GM12878 (cell line): ENCODE data around the gene RPS19BP1. TPM values are rescaled to one million over a fixed set of nuclear protein-coding genes. Genes with fewer than 3 reads are reported as not detected.

Experiments used
- ATAC-seq: fragments of 200-7000 bp; cut with Tn5 transposase; 3 replicates; pipeline ENCODE4 v1.9.1; 2020; ENCODE audit warnings: mild to moderate bottlenecking, moderate library complexity
- BruUV-seq: library from RNA; stranded (reverse); fragments of 400-500 nt; replicated peaks from 2 replicates; lab custom pipeline; 2021; lab: Mats Ljungman, UMichigan
- CTCF ChIA-PET: fragments of 300-600 bp; sonication (Branson Sonifier 250); formaldehyde crosslinking; extraction: SDS; loops from one replicate; lab custom pipeline; 2021; ENCODE audit warnings: inconsistent platforms; lab: Yijun Ruan, JAX
- POLR2A ChIA-PET: fragments of 350-600 bp; formaldehyde crosslinking; extraction: SDS; loops from one replicate; lab custom pipeline; 2021; ENCODE audit warnings: inconsistent platforms; lab: Charles Lee
- RAD21 ChIA-PET: fragments of 300-600 bp; sonication (Branson Sonifier 250); formaldehyde crosslinking; loops from one replicate; lab custom pipeline; 2023; ENCODE audit warnings: antibody characterized with exemption; ENCODE audit not compliant: unreplicated experiment; lab: Charles Lee
- SMC1A ChIA-PET: fragments of 300-600 bp; sonication (Branson Sonifier 250); formaldehyde crosslinking; loops from one replicate; lab custom pipeline; 2023; ENCODE audit not compliant: unreplicated experiment, uncharacterized antibody; lab: Charles Lee
- DNase-seq: peaks from one replicate; pipeline ENCODE4 v3.0.0-alpha.2; 2011; ENCODE audit warnings: low read depth, low spot score
- FAIRE-seq: peaks from 3 replicates; lab custom pipeline; 2011; peaks lifted over from hg19 to GRCh38; lab: Jason Lieb, UNC
- H2AFZ ChIP-seq: 2 replicates; pipeline ENCODE4 v1.6.0; 2011; ENCODE audit warnings: low read depth, low read length, control low read depth; ENCODE audit not compliant: control insufficient read depth
- H3K27ac ChIP-seq: 2 replicates; pipeline ENCODE4 v1.5.1; 2011; ENCODE audit warnings: control low read depth; ENCODE audit not compliant: control insufficient read depth, insufficient read depth
- H3K27me3 ChIP-seq, 2 experiments: replicated peaks in 1 of 2; 2 replicates each; pipeline versions ENCODE4 v1.6.0 to v1.6.1; 2011; ENCODE audit warnings: low read length in 1 of 2; ENCODE audit not compliant: control insufficient read depth in 2 of 2, insufficient read depth in 2 of 2
- H3K36me3 ChIP-seq, 2 experiments: 2 replicates each; pipeline ENCODE4 v1.5.1; 2011; ENCODE audit warnings: low read length in 1 of 2; ENCODE audit not compliant: control insufficient read depth in 2 of 2, insufficient read depth in 2 of 2
- H3K4me1 ChIP-seq: 2 replicates; pipeline ENCODE4 v1.6.1; 2011; ENCODE audit warnings: mild to moderate bottlenecking, low read length, moderate library complexity, mixed read lengths; ENCODE audit not compliant: control insufficient read depth, insufficient read depth
- H3K4me2 ChIP-seq: 2 replicates; pipeline ENCODE4 v1.6.0; 2011; ENCODE audit warnings: control low read depth; ENCODE audit not compliant: control insufficient read depth, insufficient read depth
- H3K4me3 ChIP-seq: fragments of 200-600 bp; sonication (generic); 2 replicates; pipeline ENCODE4 v1.5.1; 2016
- H3K79me2 ChIP-seq: 2 replicates; pipeline ENCODE4 v1.6.0; 2011; ENCODE audit warnings: low read length; ENCODE audit not compliant: control insufficient read depth, insufficient read depth
- H3K9ac ChIP-seq: 2 replicates; pipeline ENCODE4 v1.8.0; 2011; ENCODE audit warnings: low read length, control low read depth, mixed read lengths; ENCODE audit not compliant: control insufficient read depth, insufficient read depth
- H3K9me3 ChIP-seq: replicated peaks from 3 replicates; pipeline ENCODE4 v1.5.1; 2011; ENCODE audit warnings: mild to moderate bottlenecking, low read length; ENCODE audit not compliant: control insufficient read depth, insufficient read depth
- H4K20me1 ChIP-seq: 2 replicates; pipeline ENCODE4 v1.6.0; 2011; ENCODE audit not compliant: control insufficient read depth, insufficient read depth
- CHD2 ChIP-seq: IDR thresholded peaks from 2 replicates; pipeline ENCODE4 v1.6.1; 2011; ENCODE audit warnings: low read depth, low read length, improper control_type of control experiment, borderline replicate concordance
- CREB1 ChIP-seq: IDR thresholded peaks from 2 replicates; pipeline ENCODE4 v1.6.1; 2012; ENCODE audit warnings: low read depth, mild to moderate bottlenecking, inconsistent platforms
- EZH2 ChIP-seq: IDR thresholded peaks from 2 replicates; pipeline ENCODE4 v1.6.1; 2012; ENCODE audit warnings: low read depth, mild to moderate bottlenecking, control low read depth, inconsistent platforms, low read length, borderline replicate concordance; ENCODE audit not compliant: control insufficient read depth
- FOXK2 ChIP-seq: fragments of 450-650 bp; IDR thresholded peaks from 2 replicates; pipeline ENCODE4 v1.6.1; 2017; ENCODE audit warnings: mild to moderate bottlenecking, moderate library complexity
- HDAC6 ChIP-seq: fragments of 200-600 bp; sonication (generic); IDR thresholded peaks from one replicate; pipeline ENCODE4 v1.8.0; 2017; ENCODE audit warnings: antibody characterized with exemption; ENCODE audit not compliant: unreplicated experiment
- NFYA ChIP-seq: IDR thresholded peaks from 2 replicates; pipeline ENCODE4 v1.6.1; 2011; ENCODE audit warnings: low read depth, mild to moderate bottlenecking, low read length, improper control_type of control experiment, borderline replicate concordance
- POLR2AphosphoS5 ChIP-seq: IDR thresholded peaks from 2 replicates; pipeline ENCODE4 v1.6.1; 2011; ENCODE audit warnings: mild to moderate bottlenecking, low read length, inconsistent platforms
- RAD21 ChIP-seq: IDR thresholded peaks from 2 replicates; pipeline ENCODE4 v1.6.1; 2011; ENCODE audit warnings: mild to moderate bottlenecking, low read depth, low read length, moderate library complexity; ENCODE audit not compliant: insufficient read depth
- RAD51 ChIP-seq: fragments of 450-650 bp; IDR thresholded peaks from 2 replicates; pipeline ENCODE4 v1.6.1; 2016; ENCODE audit warnings: moderate library complexity, mild to moderate bottlenecking, inconsistent platforms
- RCOR1 ChIP-seq: conservative IDR thresholded peaks from 2 replicates; pipeline ENCODE4 v1.6.1; 2012; ENCODE audit warnings: low read depth, low read length, improper control_type of control experiment
- STAT3 ChIP-seq: IDR thresholded peaks from 2 replicates; pipeline ENCODE4 v1.6.1; 2011; ENCODE audit warnings: low read depth, low read length, improper control_type of control experiment
- TAF1 ChIP-seq: IDR thresholded peaks from 2 replicates; pipeline ENCODE4 v1.6.1; 2011; ENCODE audit warnings: mild to moderate bottlenecking, low read depth, low read length, borderline replicate concordance
- ZNF217 ChIP-seq: fragments of 450-650 bp; IDR thresholded peaks from 2 replicates; pipeline ENCODE4 v1.6.1; 2017; ENCODE audit warnings: antibody characterized with exemption, mild to moderate bottlenecking
- ZNF384 ChIP-seq: IDR thresholded peaks from 2 replicates; pipeline ENCODE4 v1.6.1; 2012; ENCODE audit warnings: low read depth, mild to moderate bottlenecking, low read length, improper control_type of control experiment, borderline replicate concordance
- ZNF622 ChIP-seq: fragments of 450-650 bp; IDR thresholded peaks from 2 replicates; pipeline ENCODE4 v1.6.1; 2017; ENCODE audit warnings: mild to moderate bottlenecking, inconsistent platforms
- WGBS: methylation state at CpG from one replicate; pipeline ENCODE4 v1.1.6; 2016; ENCODE audit warnings: low lambda C conversion rate; ENCODE audit not compliant: insufficient replicate concordance, insufficient coverage; ENCODE audit errors: missing lambda C conversion rate; 5-methylcytosine and 5-hydroxymethylcytosine counted together
- in situ Hi-C: fragments of 300-500 bp; cut with MboI; formaldehyde crosslinking; loops from 9 replicates; pipeline ENCODE4 v1.14.3; 2018; ENCODE audit warnings: mixed read lengths
- intact Hi-C: fragments of 100-400 bp; cut with micrococcal nuclease; formaldehyde crosslinking; loops from one replicate; pipeline ENCODE4 v1.14.2; 2022; ENCODE audit not compliant: unreplicated experiment
- polyA plus RNA-seq, 11 experiments: library from polyadenylated mRNA; depleted of rRNA in 4 of 11; unstranded in 6 of 11; stranded (reverse) in 5 of 11; fragments of >200 nt; fragmentation: Nextera tagmentation in 4 of 11; fragmentation: Illumina TruSeq in 1 of 11; extraction: Ambion mirVana in 4 of 11; extraction: Trizol in 1 of 11; gene quantifications; 1 replicate in 1 of 11; 2 replicates in 10 of 11; pipeline versions ENCODE4 v1.2.1 to v1.2.3, GENCODE V29; 2011 to 2016; ENCODE audit warnings: inconsistent platforms in 2 of 11, missing spikeins in 2 of 11, low read depth in 1 of 11
- total RNA-seq, 4 experiments: library from RNA; depleted of rRNA in 3 of 4; stranded (reverse); fragments of >200 nt in 3 of 4; fragmentation: Illumina TruSeq in 1 of 4; extraction: Trizol in 1 of 4; gene quantifications; 2 replicates each; pipeline versions ENCODE4 v1.2.1 to v1.2.3, GENCODE V29; 2013 to 2021
- TF ChIP-seq, protein P1 (sequence below): fragments of 450-650 bp; formaldehyde crosslinking; IDR thresholded peaks from 2 replicates; pipeline ENCODE4 v1.4.0; 2022; ENCODE audit warnings: mild to moderate bottlenecking, moderate library complexity
- TF ChIP-seq, protein P2 (sequence below): IDR thresholded peaks from 2 replicates; pipeline ENCODE4 v1.6.1; 2011; ENCODE audit warnings: borderline replicate concordance, low read depth, mild to moderate bottlenecking, moderate library complexity, mixed read lengths, low read length; ENCODE audit not compliant: insufficient read depth; ENCODE audit errors: extremely low read length
- TF ChIP-seq, protein P3 (sequence below): IDR thresholded peaks from 2 replicates; pipeline ENCODE4 v1.6.1; 2012; ENCODE audit warnings: low read depth, low read length, improper control_type of control experiment
- TF ChIP-seq, protein P4 (sequence below): IDR thresholded peaks from 2 replicates; pipeline ENCODE4 v1.6.1; 2011; ENCODE audit warnings: borderline replicate concordance, low read depth, mild to moderate bottlenecking, moderate library complexity, low read length; ENCODE audit not compliant: insufficient read depth, poor library complexity, severe bottlenecking

RPS19BP1 gene
- total and polyA plus RNA-seq, 10 of the 15 experiments (the other 5 are each of a cell fraction or from before 2014, with no cell fraction given): 2.7 to 206 (median 78.6) TPM

DNA sequence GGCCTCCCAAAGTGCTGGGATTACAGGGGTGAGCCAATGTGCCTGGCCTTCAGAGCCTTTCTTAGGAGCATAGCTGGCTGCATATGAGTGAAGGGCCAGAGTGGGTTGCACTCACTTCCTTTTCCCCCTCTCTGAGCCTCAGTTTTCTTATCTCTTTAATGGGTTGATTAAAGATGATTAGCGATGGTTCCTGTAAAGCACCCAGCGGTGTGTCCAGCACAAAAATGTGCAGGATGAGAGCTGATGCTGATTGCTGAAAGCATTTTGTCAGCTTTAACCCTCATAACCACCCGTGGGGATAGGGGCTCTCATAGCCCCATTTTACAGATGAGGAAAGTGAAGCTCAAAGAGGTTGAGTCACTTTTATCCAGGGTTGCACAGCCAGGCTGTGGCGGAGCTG lies 43.5 kb upstream of the RPS19BP1 start (continued):
- TF ChIP-seq, protein P1, sequence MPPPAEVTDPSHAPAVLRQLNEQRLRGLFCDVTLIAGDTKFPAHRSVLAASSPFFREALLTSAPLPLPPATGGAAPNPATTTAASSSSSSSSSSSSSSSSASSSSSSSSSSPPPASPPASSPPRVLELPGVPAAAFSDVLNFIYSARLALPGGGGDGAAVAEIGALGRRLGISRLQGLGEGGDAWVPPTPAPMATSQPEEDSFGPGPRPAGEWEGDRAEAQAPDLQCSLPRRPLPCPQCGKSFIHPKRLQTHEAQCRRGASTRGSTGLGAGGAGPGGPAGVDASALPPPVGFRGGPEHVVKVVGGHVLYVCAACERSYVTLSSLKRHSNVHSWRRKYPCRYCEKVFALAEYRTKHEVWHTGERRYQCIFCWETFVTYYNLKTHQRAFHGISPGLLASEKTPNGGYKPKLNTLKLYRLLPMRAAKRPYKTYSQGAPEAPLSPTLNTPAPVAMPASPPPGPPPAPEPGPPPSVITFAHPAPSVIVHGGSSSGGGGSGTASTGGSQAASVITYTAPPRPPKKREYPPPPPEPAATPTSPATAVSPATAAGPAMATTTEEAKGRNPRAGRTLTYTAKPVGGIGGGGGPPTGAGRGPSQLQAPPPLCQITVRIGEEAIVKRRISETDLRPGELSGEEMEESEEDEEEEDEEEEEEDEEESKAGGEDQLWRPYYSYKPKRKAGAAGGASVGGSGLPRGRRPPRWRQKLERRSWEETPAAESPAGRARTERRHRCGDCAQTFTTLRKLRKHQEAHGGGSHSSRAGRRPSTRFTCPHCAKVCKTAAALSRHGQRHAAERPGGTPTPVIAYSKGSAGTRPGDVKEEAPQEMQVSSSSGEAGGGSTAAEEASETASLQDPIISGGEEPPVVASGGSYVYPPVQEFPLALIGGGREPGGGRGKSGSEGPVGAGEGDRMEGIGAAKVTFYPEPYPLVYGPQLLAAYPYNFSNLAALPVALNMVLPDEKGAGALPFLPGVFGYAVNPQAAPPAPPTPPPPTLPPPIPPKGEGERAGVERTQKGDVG (CRISPR knock-in tag): no peak
- TF ChIP-seq POLR2AphosphoS5 (no peak), RAD21 (no peak), CHD2 (no peak), RAD51 (no peak)

DNA sequence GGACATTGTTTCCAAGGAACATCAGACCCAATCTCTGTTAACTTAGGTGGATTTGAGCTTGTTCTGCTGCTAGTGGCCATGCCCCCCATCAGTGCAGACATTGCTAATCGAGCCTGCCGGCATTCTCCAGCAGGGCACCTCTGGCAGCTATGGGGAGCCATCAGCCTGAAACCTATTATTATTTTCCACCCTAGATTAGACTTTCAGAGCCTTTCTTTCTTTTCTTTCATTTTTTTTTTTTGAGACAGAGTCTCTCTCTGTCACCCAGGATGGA lies 42.9 kb upstream of the RPS19BP1 start:
- in situ Hi-C loops (no loop called here), intact Hi-C loops (no loop called here)
- H2AFZ ChIP-seq: no peak overlapping the region
- no peaks in the 10 kb centered on the region for H3K36me3 ChIP-seq
- H3K9ac ChIP-seq: no peak overlapping the region
- no peaks in the 10 kb centered on the region for H3K4me1 ChIP-seq
- TF ChIP-seq FOXK2 (no peak), ZNF384 (no peak), ZNF217 (no peak), STAT3 (no peak), RCOR1 (no peak), NFYA (no peak), CREB1 (no peak), HDAC6 (no peak), ZNF622 (no peak), EZH2 (no peak), TAF1 (no peak)
- TF ChIP-seq, protein P2, sequence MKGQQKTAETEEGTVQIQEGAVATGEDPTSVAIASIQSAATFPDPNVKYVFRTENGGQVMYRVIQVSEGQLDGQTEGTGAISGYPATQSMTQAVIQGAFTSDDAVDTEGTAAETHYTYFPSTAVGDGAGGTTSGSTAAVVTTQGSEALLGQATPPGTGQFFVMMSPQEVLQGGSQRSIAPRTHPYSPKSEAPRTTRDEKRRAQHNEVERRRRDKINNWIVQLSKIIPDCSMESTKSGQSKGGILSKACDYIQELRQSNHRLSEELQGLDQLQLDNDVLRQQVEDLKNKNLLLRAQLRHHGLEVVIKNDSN: no peak
- TF ChIP-seq, protein P3, sequence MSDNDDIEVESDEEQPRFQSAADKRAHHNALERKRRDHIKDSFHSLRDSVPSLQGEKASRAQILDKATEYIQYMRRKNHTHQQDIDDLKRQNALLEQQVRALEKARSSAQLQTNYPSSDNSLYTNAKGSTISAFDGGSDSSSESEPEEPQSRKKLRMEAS: no peak
- TF ChIP-seq, protein P4, sequence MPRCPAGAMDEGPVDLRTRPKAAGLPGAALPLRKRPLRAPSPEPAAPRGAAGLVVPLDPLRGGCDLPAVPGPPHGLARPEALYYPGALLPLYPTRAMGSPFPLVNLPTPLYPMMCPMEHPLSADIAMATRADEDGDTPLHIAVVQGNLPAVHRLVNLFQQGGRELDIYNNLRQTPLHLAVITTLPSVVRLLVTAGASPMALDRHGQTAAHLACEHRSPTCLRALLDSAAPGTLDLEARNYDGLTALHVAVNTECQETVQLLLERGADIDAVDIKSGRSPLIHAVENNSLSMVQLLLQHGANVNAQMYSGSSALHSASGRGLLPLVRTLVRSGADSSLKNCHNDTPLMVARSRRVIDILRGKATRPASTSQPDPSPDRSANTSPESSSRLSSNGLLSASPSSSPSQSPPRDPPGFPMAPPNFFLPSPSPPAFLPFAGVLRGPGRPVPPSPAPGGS: no peak
- DNase-seq (no peak), ATAC-seq (no peak), FAIRE-seq (no peak)
- no peak overlapping the region for H3K27ac ChIP-seq
- H4K20me1 ChIP-seq: no peaks in the 10 kb centered on the region
- BruUV-seq: no TSS peak
- ChIA-PET RAD21 (no interaction called here), SMC1A (no interaction called here), CTCF (interaction anchor here (0.6 to 1.8 kb wide), 2 partner anchors 449 to 561 kb away, joined by 3 to 4 read pairs; no protein-coding TSS in a partner anchor), POLR2A (interaction anchor here (0.5 kb wide), 1 partner anchor 560 kb away, joined by 3 read pairs; no protein-coding TSS in a partner anchor)
- H3K4me3 ChIP-seq: no peak overlapping the region
- 66% methylated on average over 2 of the region's 2 CpGs for WGBS
- H3K27me3 ChIP-seq: peaks cover 4 to 6% of the 10 kb centered on the region in 2 experiments; a peak in 3 of 4 replicates
- no peak overlapping the region for H3K4me2 ChIP-seq
- H3K79me2 ChIP-seq: no peaks in the 10 kb centered on the region
- H3K9me3 ChIP-seq: no peaks in the 10 kb centered on the region
